ENCODE results near the gene C8A.

- TF ChIP-seq CTCF (IDR thresholded peaks at IDR 0.05), result no peak
- TF ChIP-seq POLR2AphosphoS5 (IDR thresholded peaks at IDR 0.05), result no peak
Measured at GRCh38 chr1:56925193-56925592, 70.6 kb downstream of the C8A start.
